HEK293T (cell line): ENCODE measurements around the gene SULT1B1.

Experiments
- FOXK2 ChIP-seq: fragments of 450-650 bp; IDR thresholded peaks from 2 replicates; pipeline ENCODE4 v1.6.1; 2016; ENCODE audit warnings: mild to moderate bottlenecking
- NFRKB ChIP-seq: fragments of 450-650 bp; IDR thresholded peaks from 2 replicates; pipeline ENCODE4 v1.6.1; 2016; ENCODE audit warnings: mild to moderate bottlenecking, moderate library complexity
- SUZ12 ChIP-seq: fragments of 450-650 bp; IDR thresholded peaks from 2 replicates; pipeline ENCODE4 v1.6.1; 2016; ENCODE audit warnings: mild to moderate bottlenecking

- TF ChIP-seq FOXK2 (no peak), SUZ12 (no peak), NFRKB (no peak)
These were observed 43.8 kb downstream of the SULT1B1 start for GRCh38 chr4:69716654-69717053.
